H9 (cell line): ENCODE data around the gene KRTAP19-8. TPM values are rescaled to one million over a fixed set of nuclear protein-coding genes. Genes with fewer than 3 reads are reported as not detected.

ENCODE experiments used
- DNase-seq: peaks from one replicate; pipeline ENCODE4 v3.0.0-alpha.2; 2017
- H2AFZ ChIP-seq: one replicate; pipeline ENCODE4 v1.6.1; 2013; ENCODE audit warnings: mild to moderate bottlenecking, low read length, control low read depth, moderate library complexity
- H2AK5ac ChIP-seq: 2 replicates; pipeline ENCODE4 v1.6.1; 2013; ENCODE audit warnings: low read length, control low read depth, mixed read lengths; ENCODE audit not compliant: insufficient read length
- H2BK120ac ChIP-seq: one replicate; pipeline ENCODE4 v1.6.1; 2013; ENCODE audit warnings: low read depth, mild to moderate bottlenecking, low read length, control low read depth, inconsistent platforms; ENCODE audit not compliant: poor library complexity, severe bottlenecking
- H2BK12ac ChIP-seq: 2 replicates; pipeline ENCODE4 v1.6.1; 2013; ENCODE audit warnings: low read length, control low read depth, mixed read lengths, low read depth; ENCODE audit not compliant: insufficient read length
- H2BK15ac ChIP-seq: 2 replicates; pipeline ENCODE4 v1.6.1; 2013; ENCODE audit warnings: low read depth, low read length, control low read depth
- H2BK20ac ChIP-seq: one replicate; pipeline ENCODE4 v1.6.1; 2013; ENCODE audit warnings: low read depth, mild to moderate bottlenecking, low read length, control low read depth, inconsistent platforms; ENCODE audit not compliant: poor library complexity, severe bottlenecking
- H2BK5ac ChIP-seq: 2 replicates; pipeline ENCODE4 v1.6.1; 2013; ENCODE audit warnings: low read length, control low read depth, mixed read lengths; ENCODE audit not compliant: insufficient read length
- H3K14ac ChIP-seq: 2 replicates; pipeline ENCODE4 v1.6.1; 2013; ENCODE audit warnings: low read length, control low read depth; ENCODE audit not compliant: insufficient read depth
- H3K18ac ChIP-seq: 2 replicates; pipeline ENCODE4 v1.6.1; 2013; ENCODE audit warnings: low read depth, mild to moderate bottlenecking, mixed read lengths, low read length, control low read depth; ENCODE audit not compliant: insufficient read length
- H3K23ac ChIP-seq: 2 replicates; pipeline ENCODE4 v1.6.1; 2013; ENCODE audit warnings: low read length, control low read depth, mixed read lengths, low read depth; ENCODE audit not compliant: insufficient read length
- H3K23me2 ChIP-seq: 2 replicates; pipeline ENCODE4 v1.6.1; 2013; ENCODE audit warnings: low read depth, mild to moderate bottlenecking, mixed read lengths, low read length, control low read depth; ENCODE audit not compliant: insufficient read length, poor library complexity, severe bottlenecking
- H3K27ac ChIP-seq: 2 replicates; pipeline ENCODE4 v1.5.1; 2013; ENCODE audit warnings: low read length, control low read depth, mixed read lengths, low read depth; ENCODE audit not compliant: insufficient read length
- H3K27me3 ChIP-seq: 2 replicates; pipeline ENCODE4 v1.6.1; 2013; ENCODE audit warnings: low read length, control low read depth, inconsistent platforms; ENCODE audit not compliant: insufficient read depth
- H3K4ac ChIP-seq: 2 replicates; pipeline ENCODE4 v1.6.1; 2013; ENCODE audit warnings: low read depth, mild to moderate bottlenecking, control low read depth, inconsistent platforms, low read length, moderate library complexity
- H3K4me1 ChIP-seq: 2 replicates; pipeline ENCODE4 v1.6.1; 2013; ENCODE audit warnings: low read length, control low read depth, inconsistent platforms; ENCODE audit not compliant: insufficient read depth
- H3K4me2 ChIP-seq: 2 replicates; pipeline ENCODE4 v1.6.1; 2013; ENCODE audit warnings: low read length, control low read depth, mixed read lengths; ENCODE audit not compliant: insufficient read length, insufficient read depth
- H3K56ac ChIP-seq: 2 replicates; pipeline ENCODE4 v1.6.1; 2013; ENCODE audit warnings: low read depth, mild to moderate bottlenecking, mixed read lengths, low read length, control low read depth; ENCODE audit not compliant: insufficient read length
- H3K79me1 ChIP-seq: 2 replicates; pipeline ENCODE4 v1.6.1; 2013; ENCODE audit warnings: low read depth, mild to moderate bottlenecking, moderate library complexity, low read length, control low read depth, inconsistent platforms; ENCODE audit not compliant: insufficient read depth, poor library complexity, severe bottlenecking
- H3K79me2 ChIP-seq: 2 replicates; pipeline ENCODE4 v1.6.1; 2013; ENCODE audit warnings: low read length, control low read depth, inconsistent platforms; ENCODE audit not compliant: insufficient read depth
- H3K9ac ChIP-seq: 2 replicates; pipeline ENCODE4 v1.6.1; 2013; ENCODE audit warnings: low read length, control low read depth, mixed read lengths; ENCODE audit not compliant: insufficient read length; ENCODE audit errors: extremely low read depth
- H3K9me3 ChIP-seq: one replicate; pipeline ENCODE4 v1.6.1; 2013; ENCODE audit warnings: low read depth, low read length, inconsistent platforms; ENCODE audit not compliant: control insufficient read depth
- H3T11ph ChIP-seq: one replicate; pipeline ENCODE4 v1.6.1; 2013; ENCODE audit warnings: mild to moderate bottlenecking, low read length, control low read depth, inconsistent platforms
- H4K20me1 ChIP-seq: one replicate; pipeline ENCODE4 v1.6.1; 2013; ENCODE audit not compliant: control insufficient read depth, insufficient read length, insufficient read depth
- H4K5ac ChIP-seq: 2 replicates; pipeline ENCODE4 v1.6.1; 2013; ENCODE audit warnings: low read depth, mild to moderate bottlenecking, mixed read lengths, low read length, control low read depth; ENCODE audit not compliant: insufficient read length
- H4K8ac ChIP-seq: replicated peaks from 2 replicates; pipeline ENCODE4 v1.6.1; 2013; ENCODE audit warnings: low read length, control low read depth, mixed read lengths, low read depth; ENCODE audit not compliant: insufficient read length
- H4K91ac ChIP-seq: 2 replicates; pipeline ENCODE4 v1.6.1; 2013; ENCODE audit warnings: low read depth, mild to moderate bottlenecking, moderate library complexity, mixed read lengths, low read length, control low read depth; ENCODE audit not compliant: insufficient read length
- H3K27ac Mint-ChIP-seq, 3 experiments: 2 replicates in 2 of 3; 3 replicates in 1 of 3; pipeline ENCODE4 v1.8.0; 2020 to 2021; ENCODE audit warnings: mixed read lengths in 3 of 3, mild to moderate bottlenecking in 1 of 3, moderate library complexity in 1 of 3
- H3K27me3 Mint-ChIP-seq: 2 replicates; pipeline ENCODE4 v1.8.0; 2021; ENCODE audit warnings: low read depth, mild to moderate bottlenecking, moderate library complexity, mixed read lengths
- H3K36me3 Mint-ChIP-seq, 3 experiments: 2 replicates in 2 of 3; 3 replicates in 1 of 3; pipeline ENCODE4 v1.8.0; 2020 to 2021; ENCODE audit warnings: low read depth in 3 of 3, mixed read lengths in 3 of 3; ENCODE audit not compliant: insufficient read depth in 1 of 3
- H3K4me1 Mint-ChIP-seq, 2 experiments: 2 replicates each; pipeline ENCODE4 v1.8.0; 2020; ENCODE audit warnings: mixed read lengths in 2 of 2
- H3K4me3 Mint-ChIP-seq, 2 experiments: 2 replicates in 1 of 2; 3 replicates in 1 of 2; pipeline ENCODE4 v1.8.0; 2020 to 2021; ENCODE audit warnings: mild to moderate bottlenecking in 2 of 2, mixed read lengths in 2 of 2, moderate library complexity in 1 of 2
- H3K9me3 Mint-ChIP-seq, 2 experiments: 2 replicates in 1 of 2; 3 replicates in 1 of 2; pipeline ENCODE4 v1.8.0; 2020; ENCODE audit warnings: mild to moderate bottlenecking in 2 of 2, mixed read lengths in 2 of 2, moderate library complexity in 1 of 2
- WGBS: extraction: QIAGEN DNeasy Blood & Tissue Kit; methylation state at CpG from one replicate; pipeline ENCODE4 v1.1.7; 2013; ENCODE audit warnings: missing lambda C conversion rate, low lambda C conversion rate, mixed read lengths; ENCODE audit not compliant: insufficient read length; ENCODE audit errors: extremely low coverage; 5-methylcytosine and 5-hydroxymethylcytosine counted together
- total RNA-seq: library from RNA; stranded (reverse); gene quantifications from 2 replicates; pipeline ENCODE4 v1.2.1, GENCODE V29; 2021
- TF ChIP-seq, protein P1 (sequence below): fragments of 200-600 bp; sonication (generic); conservative IDR thresholded peaks from 3 replicates; pipeline ENCODE4 v1.8.0; 2021; ENCODE audit warnings: antibody characterized with exemption, mild to moderate bottlenecking

KRTAP19-8 gene
- total RNA-seq, 1 experiment from 2014 or later = not detected

DNA sequence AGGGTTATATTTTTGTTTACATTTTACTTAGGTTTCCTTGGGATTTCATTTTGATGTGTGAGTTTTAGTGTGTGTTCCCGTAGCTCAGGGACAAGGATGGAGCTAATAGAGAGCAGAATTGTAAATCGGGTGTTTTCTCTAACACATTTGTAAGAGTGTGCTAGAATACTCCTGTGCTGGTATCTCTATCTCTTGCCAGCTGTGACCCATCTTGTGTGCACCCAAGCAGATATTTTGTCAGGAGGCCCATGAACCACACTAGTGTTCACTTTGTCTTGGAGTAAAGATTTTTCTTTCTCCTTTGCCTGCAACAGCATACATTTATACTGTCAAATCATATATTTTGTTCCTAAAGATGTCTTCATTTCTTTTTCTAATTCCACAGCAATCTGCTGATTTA lies 23.4 kb downstream of the KRTAP19-8 start:
- no peak overlapping the region for H4K91ac ChIP-seq
- H2BK120ac ChIP-seq = no peak overlapping the region
- H4K5ac ChIP-seq = no peak overlapping the region
- no peaks in the 10 kb centered on the region for H3K4me1 ChIP-seq
- H3K56ac ChIP-seq = no peak overlapping the region
- no peak overlapping the region for H2BK5ac ChIP-seq
- no peaks in the 10 kb centered on the region for H3K79me2 ChIP-seq
- no peaks in the 10 kb centered on the region for H3K23me2 ChIP-seq
- no peaks in the 10 kb centered on the region for H3K9me3 Mint-ChIP-seq
- H3K4me1 Mint-ChIP-seq = 0 out of 4 replicates have a peak, but pooled peaks cover 0 to 4% of the 10 kb centered on the region in 2 experiments
- no peaks in the 10 kb centered on the region for H3K27me3 ChIP-seq
- H3K23ac ChIP-seq = no peak overlapping the region
- H2BK15ac ChIP-seq = no peak overlapping the region
- no peak overlapping the region for H2BK12ac ChIP-seq
- no peak overlapping the region for H3K9ac ChIP-seq
- no peak overlapping the region for H3K27ac ChIP-seq
- no peaks in the 10 kb centered on the region for H3K79me1 ChIP-seq
- no peaks in the 10 kb centered on the region for H3K9me3 ChIP-seq
- DNase-seq = no peak
- H3T11ph ChIP-seq = no peak overlapping the region
- H4K8ac ChIP-seq = no peak overlapping the region
- no peaks in the 10 kb centered on the region for H4K20me1 ChIP-seq
- no peak overlapping the region for H3K18ac ChIP-seq
- no peak overlapping the region for H2AFZ ChIP-seq
- no peak overlapping the region for H3K4me2 ChIP-seq
- H3K27me3 Mint-ChIP-seq = no peaks in the 10 kb centered on the region
- WGBS = no CpG with 5 or more reads among the region's 2 CpGs
- TF ChIP-seq, protein P1, sequence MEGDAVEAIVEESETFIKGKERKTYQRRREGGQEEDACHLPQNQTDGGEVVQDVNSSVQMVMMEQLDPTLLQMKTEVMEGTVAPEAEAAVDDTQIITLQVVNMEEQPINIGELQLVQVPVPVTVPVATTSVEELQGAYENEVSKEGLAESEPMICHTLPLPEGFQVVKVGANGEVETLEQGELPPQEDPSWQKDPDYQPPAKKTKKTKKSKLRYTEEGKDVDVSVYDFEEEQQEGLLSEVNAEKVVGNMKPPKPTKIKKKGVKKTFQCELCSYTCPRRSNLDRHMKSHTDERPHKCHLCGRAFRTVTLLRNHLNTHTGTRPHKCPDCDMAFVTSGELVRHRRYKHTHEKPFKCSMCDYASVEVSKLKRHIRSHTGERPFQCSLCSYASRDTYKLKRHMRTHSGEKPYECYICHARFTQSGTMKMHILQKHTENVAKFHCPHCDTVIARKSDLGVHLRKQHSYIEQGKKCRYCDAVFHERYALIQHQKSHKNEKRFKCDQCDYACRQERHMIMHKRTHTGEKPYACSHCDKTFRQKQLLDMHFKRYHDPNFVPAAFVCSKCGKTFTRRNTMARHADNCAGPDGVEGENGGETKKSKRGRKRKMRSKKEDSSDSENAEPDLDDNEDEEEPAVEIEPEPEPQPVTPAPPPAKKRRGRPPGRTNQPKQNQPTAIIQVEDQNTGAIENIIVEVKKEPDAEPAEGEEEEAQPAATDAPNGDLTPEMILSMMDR = no peak
- no peak overlapping the region for H3K14ac ChIP-seq
- no peak overlapping the region for H2AK5ac ChIP-seq
- H3K4ac ChIP-seq = no peak overlapping the region
- H3K27ac Mint-ChIP-seq = no peak overlapping the region
- H3K4me3 Mint-ChIP-seq = no peak overlapping the region
- H3K36me3 Mint-ChIP-seq = no peaks in the 10 kb centered on the region
- H2BK20ac ChIP-seq = no peak overlapping the region
